ENCODE results near the gene IGF2BP3.
A peak's percentile ranks its signal among the peaks of the same experiment; 100 is the strongest.

Gene IGF2BP3

GRCh38 chr7:23285657-23286646 is 184.3 kb downstream of the IGF2BP3 start:
- Histone ChIP-seq H3K4me3 (ENCODE audit: low read length) (no peak overlapping the region), H3K27ac (ENCODE audit: low read length) (no peak overlapping the region), H3K9me3 (ENCODE audit: control insufficient read depth, low read depth, low read length) (no peaks in the 10 kb centered on the region)

GRCh38 chr7:23284871-23285270 is 185.4 kb downstream of the IGF2BP3 start:
- Histone ChIP-seq H3K27me3 (ENCODE audit: control insufficient read depth, insufficient read depth, low read length) (no peaks in the 10 kb centered on the region), H3K4me1 (ENCODE audit: control insufficient read depth, low read depth, low read length) (no peaks in the 10 kb centered on the region), H3K9me3 (ENCODE audit: control insufficient read depth, low read depth, low read length) (no peaks in the 10 kb centered on the region), H3K27ac (ENCODE audit: low read length) (no peak overlapping the region), H3K36me3 (ENCODE audit: control insufficient read depth, low read depth, low read length) (no peaks in the 10 kb centered on the region), H3K9ac (ENCODE audit: low read length) (no peak overlapping the region), H3K4me3 (ENCODE audit: low read length) (no peak overlapping the region)

More at GRCh38 chr7:23285657-23286646, 184.3 kb downstream of the IGF2BP3 start:
- no peaks in the 10 kb centered on the region for H3K4me1 ChIP-seq (ENCODE audit: control insufficient read depth, low read depth, low read length)
- no peak overlapping the region for H3K9ac ChIP-seq (ENCODE audit: low read length)
- no peaks in the 10 kb centered on the region for H3K36me3 ChIP-seq (ENCODE audit: control insufficient read depth, low read depth, low read length)
- H3K27me3 ChIP-seq (ENCODE audit: control insufficient read depth, insufficient read depth, low read length) = no peaks in the 10 kb centered on the region

- no peaks in the 10 kb centered on the region for H3K36me3 ChIP-seq (ENCODE audit: control insufficient read depth, low read depth, low read length)
- H3K4me3 ChIP-seq (ENCODE audit: low read length) = no peak overlapping the region
- H3K4me1 ChIP-seq (ENCODE audit: control insufficient read depth, low read depth, low read length) = no peaks in the 10 kb centered on the region
- H3K9ac ChIP-seq (ENCODE audit: low read length) = no peak overlapping the region
- H3K27ac ChIP-seq (ENCODE audit: low read length) = no peak overlapping the region
- H3K9me3 ChIP-seq (ENCODE audit: control insufficient read depth, low read depth, low read length) = no peaks in the 10 kb centered on the region
- H3K27me3 ChIP-seq (ENCODE audit: control insufficient read depth, insufficient read depth, low read length) = no peaks in the 10 kb centered on the region
Observed at GRCh38 chr7:23283086-23283485, 187.2 kb downstream of the IGF2BP3 start.

- no peaks in the 10 kb centered on the region for H3K9me3 ChIP-seq (ENCODE audit: control insufficient read depth, low read depth, low read length)
- H3K4me1 ChIP-seq (ENCODE audit: control insufficient read depth, low read depth, low read length) = no peaks in the 10 kb centered on the region
- H3K36me3 ChIP-seq (ENCODE audit: control insufficient read depth, low read depth, low read length) = no peaks in the 10 kb centered on the region
- no peak overlapping the region for H3K9ac ChIP-seq (ENCODE audit: low read length)
- H3K27ac ChIP-seq (ENCODE audit: low read length) = no peak overlapping the region
- H3K4me3 ChIP-seq (ENCODE audit: low read length) = no peak overlapping the region
- H3K27me3 ChIP-seq (ENCODE audit: control insufficient read depth, insufficient read depth, low read length) = no peaks in the 10 kb centered on the region
Observed at GRCh38 chr7:23279819-23280525, 190.3 kb downstream of the IGF2BP3 start.

- Histone ChIP-seq H3K9me3 (ENCODE audit: control insufficient read depth, low read depth, low read length) (no peaks in the 10 kb centered on the region), H3K4me1 (ENCODE audit: control insufficient read depth, low read depth, low read length) (peaks cover 4% of the 10 kb centered on the region), H3K36me3 (ENCODE audit: control insufficient read depth, low read depth, low read length) (no peaks in the 10 kb centered on the region), H3K27ac (ENCODE audit: low read length) (no peak overlapping the region), H3K27me3 (ENCODE audit: control insufficient read depth, insufficient read depth, low read length) (no peaks in the 10 kb centered on the region), H3K9ac (ENCODE audit: low read length) (no peak overlapping the region), H3K4me3 (ENCODE audit: low read length) (no peak overlapping the region)
Observed at GRCh38 chr7:23277359-23277989, 192.8 kb downstream of the IGF2BP3 start.

- no peak overlapping the region for H3K9ac ChIP-seq (ENCODE audit: low read length)
- H3K27me3 ChIP-seq (ENCODE audit: control insufficient read depth, insufficient read depth, low read length) = no peaks in the 10 kb centered on the region
- H3K27ac ChIP-seq (ENCODE audit: low read length) = no peak overlapping the region
- H3K9me3 ChIP-seq (ENCODE audit: control insufficient read depth, low read depth, low read length) = no peaks in the 10 kb centered on the region
- H3K4me1 ChIP-seq (ENCODE audit: control insufficient read depth, low read depth, low read length) = peaks cover 4% of the 10 kb centered on the region
- no peaks in the 10 kb centered on the region for H3K36me3 ChIP-seq (ENCODE audit: control insufficient read depth, low read depth, low read length)
- H3K4me3 ChIP-seq (ENCODE audit: low read length) = no peak overlapping the region
Observed at GRCh38 chr7:23276947-23277346, 193.3 kb downstream of the IGF2BP3 start.

GRCh38 chr7:23276376-23276775 is 193.9 kb downstream of the IGF2BP3 start:
- Histone ChIP-seq H3K4me1 (ENCODE audit: control insufficient read depth, low read depth, low read length) (peaks cover 4% of the 10 kb centered on the region), H3K27ac (ENCODE audit: low read length) (no peak overlapping the region), H3K4me3 (ENCODE audit: low read length) (no peak overlapping the region), H3K9me3 (ENCODE audit: control insufficient read depth, low read depth, low read length) (no peaks in the 10 kb centered on the region), H3K9ac (ENCODE audit: low read length) (no peak overlapping the region), H3K27me3 (ENCODE audit: control insufficient read depth, insufficient read depth, low read length) (no peaks in the 10 kb centered on the region), H3K36me3 (ENCODE audit: control insufficient read depth, low read depth, low read length) (no peaks in the 10 kb centered on the region)

GRCh38 chr7:23275912-23276311 is 194.4 kb downstream of the IGF2BP3 start:
- Histone ChIP-seq H3K36me3 (ENCODE audit: control insufficient read depth, low read depth, low read length) (no peaks in the 10 kb centered on the region), H3K9ac (ENCODE audit: low read length) (no peak overlapping the region)

GRCh38 chr7:23273141-23273599 is 197.1 kb downstream of the IGF2BP3 start:
- H3K9ac ChIP-seq (ENCODE audit: low read length) = peak overlapping the region; percentile 11

More at GRCh38 chr7:23275912-23276311, 194.4 kb downstream of the IGF2BP3 start:
- Histone ChIP-seq H3K4me1 (ENCODE audit: control insufficient read depth, low read depth, low read length) (peaks cover 4% of the 10 kb centered on the region), H3K27me3 (ENCODE audit: control insufficient read depth, insufficient read depth, low read length) (no peaks in the 10 kb centered on the region), H3K4me3 (ENCODE audit: low read length) (no peak overlapping the region), H3K9me3 (ENCODE audit: control insufficient read depth, low read depth, low read length) (no peaks in the 10 kb centered on the region), H3K27ac (ENCODE audit: low read length) (no peak overlapping the region)

GRCh38 chr7:23272275-23272674 is 198.0 kb downstream of the IGF2BP3 start:
- Histone ChIP-seq H3K9me3 (ENCODE audit: control insufficient read depth, low read depth, low read length) (no peaks in the 10 kb centered on the region), H3K27me3 (ENCODE audit: control insufficient read depth, insufficient read depth, low read length) (no peaks in the 10 kb centered on the region), H3K27ac (ENCODE audit: low read length) (no peak overlapping the region), H3K4me1 (ENCODE audit: control insufficient read depth, low read depth, low read length) (peaks cover 4% of the 10 kb centered on the region), H3K9ac (ENCODE audit: low read length) (no peak overlapping the region), H3K36me3 (ENCODE audit: control insufficient read depth, low read depth, low read length) (no peaks in the 10 kb centered on the region), H3K4me3 (ENCODE audit: low read length) (no peak overlapping the region)

More at GRCh38 chr7:23273141-23273599, 197.1 kb downstream of the IGF2BP3 start:
- Histone ChIP-seq H3K27ac (ENCODE audit: low read length) (no peak overlapping the region), H3K4me3 (ENCODE audit: low read length) (peak overlapping the region; percentile 29), H3K9me3 (ENCODE audit: control insufficient read depth, low read depth, low read length) (no peaks in the 10 kb centered on the region), H3K36me3 (ENCODE audit: control insufficient read depth, low read depth, low read length) (no peaks in the 10 kb centered on the region), H3K4me1 (ENCODE audit: control insufficient read depth, low read depth, low read length) (peaks cover 4% of the 10 kb centered on the region), H3K27me3 (ENCODE audit: control insufficient read depth, insufficient read depth, low read length) (no peaks in the 10 kb centered on the region)

GRCh38 chr7:23268746-23269145 is 201.5 kb downstream of the IGF2BP3 start:
- no peak overlapping the region for H3K4me3 ChIP-seq (ENCODE audit: low read length)
- H3K27me3 ChIP-seq (ENCODE audit: control insufficient read depth, insufficient read depth, low read length) = no peaks in the 10 kb centered on the region
- no peak overlapping the region for H3K9ac ChIP-seq (ENCODE audit: low read length)
- no peaks in the 10 kb centered on the region for H3K36me3 ChIP-seq (ENCODE audit: control insufficient read depth, low read depth, low read length)
- H3K27ac ChIP-seq (ENCODE audit: low read length) = no peak overlapping the region
- peaks cover 4% of the 10 kb centered on the region for H3K4me1 ChIP-seq (ENCODE audit: control insufficient read depth, low read depth, low read length)
- H3K9me3 ChIP-seq (ENCODE audit: control insufficient read depth, low read depth, low read length) = no peaks in the 10 kb centered on the region
